A673 (cell line): ENCODE measurements around the gene ELANE. TPM values are rescaled to one million over a fixed set of nuclear protein-coding genes. Genes with fewer than 3 reads are reported as not detected.

Experiments
- BruUV-seq: library from RNA; stranded (reverse); fragments of 400-500 nt; replicated peaks from 2 replicates; lab custom pipeline; 2021; lab: Mats Ljungman, UMichigan
- CTCF ChIA-PET: fragments of 300-600 bp; sonication (Branson Sonifier 250); formaldehyde crosslinking; loops from one replicate; lab custom pipeline; 2022; ENCODE audit warnings: antibody characterized with exemption; lab: Charles Lee
- POLR2A ChIA-PET: fragments of 300-600 bp; sonication (Branson Sonifier 250); formaldehyde crosslinking; loops from one replicate; lab custom pipeline; 2022; ENCODE audit warnings: antibody characterized with exemption; ENCODE audit not compliant: low non-redundant PET; lab: Charles Lee
- DNase-seq: peaks from one replicate; pipeline ENCODE4 v3.0.0-alpha.2; 2015; ENCODE audit warnings: low spot score
- H3K27ac ChIP-seq: fragments of 200-600 bp; sonication (generic); 2 replicates; pipeline ENCODE4 v1.5.1; 2016; ENCODE audit warnings: mixed run types, low read depth, mild to moderate bottlenecking, mixed read lengths, antibody characterized with exemption, low read length; ENCODE audit not compliant: poor library complexity, severe bottlenecking
- H3K27me3 ChIP-seq: fragments of 200-600 bp; sonication (generic); replicated peaks from 2 replicates; pipeline ENCODE4 v1.6.1; 2017; ENCODE audit warnings: mixed run types, low read depth, mild to moderate bottlenecking, mixed read lengths, antibody characterized with exemption, low read length; ENCODE audit not compliant: insufficient read depth, poor library complexity
- H3K36me3 ChIP-seq: fragments of 200-600 bp; sonication (generic); 2 replicates; pipeline ENCODE4 v1.6.1; 2016; ENCODE audit warnings: mixed run types, mild to moderate bottlenecking, mixed read lengths, antibody characterized with exemption, low read length; ENCODE audit not compliant: insufficient read depth, poor library complexity, severe bottlenecking
- H3K4me1 ChIP-seq: fragments of 200-600 bp; sonication (generic); 2 replicates; pipeline ENCODE4 v1.6.1; 2017; ENCODE audit warnings: mixed run types, mild to moderate bottlenecking, mixed read lengths, antibody characterized with exemption, low read length; ENCODE audit not compliant: insufficient read depth, poor library complexity, severe bottlenecking
- H3K4me3 ChIP-seq: fragments of 200-600 bp; sonication (generic); 2 replicates; pipeline ENCODE4 v1.5.1; 2016; ENCODE audit warnings: low read depth, mixed run types, mild to moderate bottlenecking, mixed read lengths, low read length; ENCODE audit not compliant: poor library complexity, severe bottlenecking
- H3K9me3 ChIP-seq: fragments of 200-600 bp; sonication (generic); 2 replicates; pipeline ENCODE4 v1.6.1; 2016; ENCODE audit warnings: mixed run types, low read depth, mild to moderate bottlenecking, mixed read lengths, antibody characterized with exemption, low read length; ENCODE audit not compliant: poor library complexity, severe bottlenecking
- EZH2 ChIP-seq: fragments of 200-600 bp; sonication (generic); IDR thresholded peaks from 2 replicates; pipeline ENCODE4 v1.6.1; 2017; ENCODE audit warnings: borderline replicate concordance, low read depth, mild to moderate bottlenecking, mixed read lengths, antibody characterized with exemption, low read length; ENCODE audit not compliant: poor library complexity, severe bottlenecking
- intact Hi-C: fragments of 100-400 bp; cut with micrococcal nuclease; formaldehyde crosslinking; loops from one replicate; pipeline ENCODE4 v1.10.0; 2022; ENCODE audit not compliant: unreplicated experiment
- total RNA-seq: library from RNA; stranded (reverse); gene quantifications from 2 replicates; pipeline ENCODE4 v1.2.3, GENCODE V29; 2021
- TF ChIP-seq, protein P1 (sequence below): fragments of 300-800, 200-600 bp; sonication (generic); conservative IDR thresholded peaks from 2 replicates; pipeline ENCODE4 v1.5.1; 2017; ENCODE audit warnings: low read depth, mild to moderate bottlenecking, antibody characterized with exemption, low read length, moderate library complexity, mixed read lengths

The ELANE gene
- total RNA-seq, 1 experiment from 2014 or later = not detected

GRCh38 chr19:827710-828321, 24.3 kb upstream of the ELANE start, which contains the start of gene AZU1:
Gene AZU1, plus strand, starts transcription at chr19:827837. Its CDS starts 10 bp downstream, at chr19:827847.
- intact Hi-C loops = no loop called here
- TF ChIP-seq, protein P1, sequence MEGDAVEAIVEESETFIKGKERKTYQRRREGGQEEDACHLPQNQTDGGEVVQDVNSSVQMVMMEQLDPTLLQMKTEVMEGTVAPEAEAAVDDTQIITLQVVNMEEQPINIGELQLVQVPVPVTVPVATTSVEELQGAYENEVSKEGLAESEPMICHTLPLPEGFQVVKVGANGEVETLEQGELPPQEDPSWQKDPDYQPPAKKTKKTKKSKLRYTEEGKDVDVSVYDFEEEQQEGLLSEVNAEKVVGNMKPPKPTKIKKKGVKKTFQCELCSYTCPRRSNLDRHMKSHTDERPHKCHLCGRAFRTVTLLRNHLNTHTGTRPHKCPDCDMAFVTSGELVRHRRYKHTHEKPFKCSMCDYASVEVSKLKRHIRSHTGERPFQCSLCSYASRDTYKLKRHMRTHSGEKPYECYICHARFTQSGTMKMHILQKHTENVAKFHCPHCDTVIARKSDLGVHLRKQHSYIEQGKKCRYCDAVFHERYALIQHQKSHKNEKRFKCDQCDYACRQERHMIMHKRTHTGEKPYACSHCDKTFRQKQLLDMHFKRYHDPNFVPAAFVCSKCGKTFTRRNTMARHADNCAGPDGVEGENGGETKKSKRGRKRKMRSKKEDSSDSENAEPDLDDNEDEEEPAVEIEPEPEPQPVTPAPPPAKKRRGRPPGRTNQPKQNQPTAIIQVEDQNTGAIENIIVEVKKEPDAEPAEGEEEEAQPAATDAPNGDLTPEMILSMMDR = no peak
- no peak for TF ChIP-seq EZH2
- Histone ChIP-seq H3K4me1 (no peaks in the 10 kb centered on the region), H3K9me3 (no peaks in the 10 kb centered on the region), H3K4me3 (no peak within 1 kb of the TSS), H3K27ac (no peak within 1 kb of the TSS), H3K36me3 (no peaks in the 10 kb centered on the region), H3K27me3 (no peaks in the 10 kb centered on the region)
- ChIA-PET CTCF (no interaction called here), POLR2A (no interaction called here)
- DNase-seq = no peak
- no TSS peak for BruUV-seq

GRCh38 chr19:829129-829758, 22.9 kb upstream of the ELANE start:
- Histone ChIP-seq H3K4me1 (no peaks in the 10 kb centered on the region), H3K4me3 (no peak overlapping the region), H3K36me3 (no peaks in the 10 kb centered on the region), H3K27me3 (no peaks in the 10 kb centered on the region), H3K9me3 (no peaks in the 10 kb centered on the region), H3K27ac (no peak overlapping the region)
- TF ChIP-seq, protein P1 = no peak
- no peak for TF ChIP-seq EZH2
- DNase-seq = no peak
- no TSS peak for BruUV-seq
- POLR2A ChIA-PET = interaction anchor here (0.8 kb wide), 1 partner anchor 105 kb away, joined by 3 read pairs; no protein-coding TSS in a partner anchor
- intact Hi-C loops = no loop called here
- CTCF ChIA-PET = no interaction called here

DNA sequence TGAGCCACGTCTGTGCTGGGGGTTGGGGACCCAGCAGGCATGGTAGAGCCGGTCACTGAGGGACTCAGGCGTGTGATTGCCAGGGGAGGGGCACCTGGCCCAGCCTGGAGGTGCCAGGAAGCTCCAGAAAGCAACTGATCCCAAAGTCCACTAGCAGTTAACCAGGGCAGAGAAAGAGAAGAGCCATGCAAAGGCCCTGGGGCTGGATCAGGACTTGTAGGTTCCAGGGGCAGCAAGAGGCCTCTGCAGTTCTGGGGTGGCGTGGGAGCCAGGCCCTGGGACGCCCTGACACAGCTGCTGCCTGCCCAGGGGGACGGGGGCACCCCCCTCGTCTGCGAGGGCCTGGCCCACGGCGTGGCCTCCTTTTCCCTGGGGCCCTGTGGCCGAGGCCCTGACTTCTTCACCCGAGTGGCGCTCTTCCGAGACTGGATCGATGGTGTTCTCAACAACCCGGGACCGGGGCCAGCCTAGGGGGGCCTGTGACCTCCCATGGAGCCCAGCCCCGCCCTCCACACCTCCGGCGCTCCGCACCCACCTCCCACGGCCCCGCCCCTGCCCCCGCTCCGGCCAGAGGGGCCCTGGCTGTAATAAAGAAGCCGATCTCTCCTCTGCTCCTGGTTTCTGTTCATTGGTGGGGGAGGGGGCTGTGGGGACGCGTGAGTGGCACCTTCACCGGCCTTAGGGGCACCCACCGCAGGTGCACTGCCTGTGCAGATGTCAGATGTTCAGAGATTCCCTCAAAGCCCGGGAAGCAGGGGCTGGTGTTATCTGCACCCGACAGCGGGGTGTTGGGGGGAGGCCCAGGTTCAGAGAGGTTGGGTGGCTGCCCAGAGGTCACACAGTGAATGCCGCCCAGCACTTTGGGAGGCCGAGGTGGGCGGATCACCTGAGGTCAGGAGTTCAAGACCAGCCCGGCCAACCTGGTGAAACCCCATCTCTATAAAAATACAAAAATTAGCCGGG, 20.4 kb upstream of the ELANE start:
- POLR2A ChIA-PET = no interaction called here
- BruUV-seq = no TSS peak

More for the DNA sequence above, 20.4 kb upstream of the ELANE start:
- no peak overlapping the region for H3K4me3 ChIP-seq
- no peaks in the 10 kb centered on the region for H3K36me3 ChIP-seq
- no peaks in the 10 kb centered on the region for H3K27me3 ChIP-seq
- TF ChIP-seq EZH2 = no peak
- TF ChIP-seq, protein P1 = no peak
- no peak for DNase-seq
- intact Hi-C loops = no loop called here
- CTCF ChIA-PET = no interaction called here
- H3K4me1 ChIP-seq = no peaks in the 10 kb centered on the region
- H3K9me3 ChIP-seq = no peaks in the 10 kb centered on the region
- H3K27ac ChIP-seq = no peak overlapping the region
